ENCODE results near the gene TDRD7.
"Not testable (repeated sequence)": the region's sequence is repeated elsewhere in the genome, so short reads cannot be mapped to it uniquely, and the experiment has no call there.

Gene TDRD7

DNA sequence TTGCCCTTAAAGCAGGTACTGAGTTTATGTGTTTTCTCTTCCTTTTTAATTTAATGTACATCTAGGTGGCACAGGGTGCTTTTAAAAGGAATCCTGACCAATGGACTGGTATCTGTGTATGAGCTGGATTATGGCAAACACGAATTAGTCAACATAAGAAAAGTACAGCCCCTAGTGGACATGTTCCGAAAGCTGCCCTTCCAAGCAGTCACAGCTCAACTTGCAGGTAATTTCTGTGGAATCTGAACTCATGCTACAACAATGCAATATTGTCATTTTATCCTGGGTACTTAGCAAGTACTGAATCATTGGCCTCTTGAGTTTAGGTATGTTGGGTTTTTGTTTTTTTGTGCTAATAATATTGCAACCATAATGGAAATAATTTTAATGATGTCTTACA, 75.2 kb downstream of the TDRD7 start:
- no peaks in the 10 kb centered on the region for H3K79me2 ChIP-seq (ENCODE audit: control insufficient read depth, insufficient read depth, low read length)
- peak; percentile 27 for DNase-seq
- H3K18ac ChIP-seq (ENCODE audit: low read length), result no peak overlapping the region
- H3K4me1 ChIP-seq (ENCODE audit: control insufficient read depth, low read depth, low read length), result no peaks in the 10 kb centered on the region
- H3K79me1 ChIP-seq (ENCODE audit: low read length), result no peaks in the 10 kb centered on the region
- no peak overlapping the region for H3K4me3 ChIP-seq (ENCODE audit: low read length)
- no CpG with 5 or more reads among the region's 2 CpGs for WGBS (ENCODE audit: extremely low coverage, insufficient coverage, low lambda C conversion rate)
- no peak overlapping the region for H4K5ac ChIP-seq (ENCODE audit: low read length)
- H2BK120ac ChIP-seq (ENCODE audit: low read depth, low read length), result no peak overlapping the region
- H3K27me3 ChIP-seq (ENCODE audit: insufficient read depth, low read length, poor library complexity), result no peaks in the 10 kb centered on the region
- no peak overlapping the region for H3K27ac ChIP-seq (ENCODE audit: low read depth, low read length)
- H3K23ac ChIP-seq (ENCODE audit: low read length), result no peak overlapping the region
- no peak overlapping the region for H3K9ac ChIP-seq (ENCODE audit: low read length)
- H3K56ac ChIP-seq (ENCODE audit: low read length), result no peak overlapping the region
- peaks cover 2% of the 10 kb centered on the region for H3K36me3 ChIP-seq (ENCODE audit: control insufficient read depth, insufficient read depth, low read length)
- no peak overlapping the region for H2BK15ac ChIP-seq (replicated peaks; ENCODE audit: low read depth)
- no peak overlapping the region for H2AK5ac ChIP-seq (ENCODE audit: low read length)
- no peak overlapping the region for H2BK5ac ChIP-seq (ENCODE audit: low read length)
- no peak overlapping the region for H3K4me2 ChIP-seq (ENCODE audit: low read length)
- H4K8ac ChIP-seq (ENCODE audit: low read depth, low read length), result no peak overlapping the region
- no peak overlapping the region for H3K4ac ChIP-seq (ENCODE audit: low read depth, low read length)

DNA sequence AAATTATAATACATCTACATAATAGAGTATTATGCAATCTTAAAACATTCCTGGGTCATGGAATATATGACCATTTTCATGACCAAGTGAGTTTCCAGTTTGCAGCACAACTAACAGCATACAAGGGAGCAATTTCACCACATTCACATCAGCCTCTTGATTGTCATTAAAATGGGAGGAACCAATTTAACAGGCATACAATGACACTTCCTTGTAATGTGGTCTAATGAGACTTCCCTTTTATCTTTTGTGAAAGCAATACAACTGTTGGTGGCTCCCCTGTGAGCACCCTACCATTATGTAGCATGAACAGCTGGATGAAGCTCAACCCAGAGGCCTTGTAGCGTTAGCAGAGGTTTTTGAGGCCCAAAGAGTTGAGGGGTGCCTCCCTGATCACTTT, 76.0 kb downstream of the TDRD7 start:
- WGBS (ENCODE audit: extremely low coverage, insufficient coverage, low lambda C conversion rate), result no CpG with 5 or more reads among the region's 1 CpG
- no peak for DNase-seq

DNA sequence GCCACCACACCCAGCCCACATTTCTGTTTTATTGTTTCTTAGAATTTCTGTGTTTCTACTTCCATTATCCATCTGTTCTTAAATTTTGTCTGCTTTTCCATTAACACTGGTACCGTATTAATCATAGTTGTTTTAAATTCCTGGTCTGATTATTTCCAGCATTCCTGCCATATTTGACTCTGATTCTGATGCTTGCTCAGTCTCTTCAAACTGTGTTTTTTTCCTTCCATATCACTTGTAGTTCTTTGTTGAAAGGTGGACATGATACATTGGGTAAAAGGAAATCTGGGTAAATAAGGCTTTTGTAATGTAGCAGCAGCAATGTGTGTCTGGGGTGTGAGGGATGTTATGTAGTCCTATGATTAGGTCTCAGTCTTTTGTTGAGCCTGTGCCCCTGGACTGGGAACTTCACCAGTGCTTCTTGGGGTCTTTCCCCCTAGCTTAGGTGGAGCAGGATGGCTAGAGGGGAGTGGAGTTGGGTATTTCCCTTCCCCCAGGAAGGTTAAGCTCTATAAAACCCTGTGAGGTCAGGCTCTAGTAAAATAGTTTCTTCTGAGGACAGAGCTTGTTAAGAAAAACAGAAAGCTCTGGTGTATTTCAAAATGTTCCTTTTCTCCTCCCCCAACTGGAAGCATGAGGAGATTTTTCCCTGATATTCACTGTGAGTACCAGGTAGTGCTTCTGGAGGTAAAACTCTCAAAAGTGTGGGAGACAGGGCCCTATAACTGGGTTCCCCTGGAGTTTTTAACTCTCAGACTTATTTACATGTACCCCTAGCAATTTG, 79.5 kb downstream of the TDRD7 start:
- Histone ChIP-seq H3K18ac (ENCODE audit: low read length) (no peak overlapping the region), H3K4me1 (ENCODE audit: control insufficient read depth, low read depth, low read length) (no peaks in the 10 kb centered on the region), H3K79me1 (ENCODE audit: low read length) (no peaks in the 10 kb centered on the region), H3K9ac (ENCODE audit: low read length) (no peak overlapping the region), H4K8ac (ENCODE audit: low read depth, low read length) (no peak overlapping the region), H2BK5ac (ENCODE audit: low read length) (no peak overlapping the region), H2BK15ac (replicated peaks; ENCODE audit: low read depth) (no peak overlapping the region), H3K27me3 (ENCODE audit: insufficient read depth, low read length, poor library complexity) (no peaks in the 10 kb centered on the region), H2BK120ac (ENCODE audit: low read depth, low read length) (no peak overlapping the region), H3K79me2 (ENCODE audit: control insufficient read depth, insufficient read depth, low read length) (no peaks in the 10 kb centered on the region), H3K4me2 (ENCODE audit: low read length) (no peak overlapping the region), H3K4ac (ENCODE audit: low read depth, low read length) (no peak overlapping the region), H3K4me3 (ENCODE audit: low read length) (no peak overlapping the region), H3K23ac (ENCODE audit: low read length) (no peak overlapping the region), H2AK5ac (ENCODE audit: low read length) (no peak overlapping the region), H3K27ac (ENCODE audit: low read depth, low read length) (no peak overlapping the region), H3K56ac (ENCODE audit: low read length) (no peak overlapping the region), H3K36me3 (ENCODE audit: control insufficient read depth, insufficient read depth, low read length) (peaks cover 3% of the 10 kb centered on the region), H4K5ac (ENCODE audit: low read length) (no peak overlapping the region)
- WGBS (ENCODE audit: extremely low coverage, insufficient coverage, low lambda C conversion rate), result no CpG with 5 or more reads among the region's 1 CpG
- DNase-seq, result no peak

More for the DNA sequence above, 76.0 kb downstream of the TDRD7 start:
- Histone ChIP-seq H3K9ac (ENCODE audit: low read length) (no peak overlapping the region), H2BK120ac (ENCODE audit: low read depth, low read length) (no peak overlapping the region), H3K36me3 (ENCODE audit: control insufficient read depth, insufficient read depth, low read length) (peaks cover 2% of the 10 kb centered on the region), H4K5ac (ENCODE audit: low read length) (no peak overlapping the region), H3K23ac (ENCODE audit: low read length) (no peak overlapping the region), H3K4me2 (ENCODE audit: low read length) (no peak overlapping the region), H3K18ac (ENCODE audit: low read length) (no peak overlapping the region), H2BK5ac (ENCODE audit: low read length) (no peak overlapping the region), H3K79me2 (ENCODE audit: control insufficient read depth, insufficient read depth, low read length) (no peaks in the 10 kb centered on the region), H3K4me1 (ENCODE audit: control insufficient read depth, low read depth, low read length) (no peaks in the 10 kb centered on the region), H3K27ac (ENCODE audit: low read depth, low read length) (no peak overlapping the region), H3K27me3 (ENCODE audit: insufficient read depth, low read length, poor library complexity) (no peaks in the 10 kb centered on the region), H3K79me1 (ENCODE audit: low read length) (no peaks in the 10 kb centered on the region), H2AK5ac (ENCODE audit: low read length) (no peak overlapping the region), H3K4me3 (ENCODE audit: low read length) (no peak overlapping the region), H4K8ac (ENCODE audit: low read depth, low read length) (no peak overlapping the region), H2BK15ac (replicated peaks; ENCODE audit: low read depth) (no peak overlapping the region), H3K4ac (ENCODE audit: low read depth, low read length) (no peak overlapping the region), H3K56ac (ENCODE audit: low read length) (no peak overlapping the region)

DNA sequence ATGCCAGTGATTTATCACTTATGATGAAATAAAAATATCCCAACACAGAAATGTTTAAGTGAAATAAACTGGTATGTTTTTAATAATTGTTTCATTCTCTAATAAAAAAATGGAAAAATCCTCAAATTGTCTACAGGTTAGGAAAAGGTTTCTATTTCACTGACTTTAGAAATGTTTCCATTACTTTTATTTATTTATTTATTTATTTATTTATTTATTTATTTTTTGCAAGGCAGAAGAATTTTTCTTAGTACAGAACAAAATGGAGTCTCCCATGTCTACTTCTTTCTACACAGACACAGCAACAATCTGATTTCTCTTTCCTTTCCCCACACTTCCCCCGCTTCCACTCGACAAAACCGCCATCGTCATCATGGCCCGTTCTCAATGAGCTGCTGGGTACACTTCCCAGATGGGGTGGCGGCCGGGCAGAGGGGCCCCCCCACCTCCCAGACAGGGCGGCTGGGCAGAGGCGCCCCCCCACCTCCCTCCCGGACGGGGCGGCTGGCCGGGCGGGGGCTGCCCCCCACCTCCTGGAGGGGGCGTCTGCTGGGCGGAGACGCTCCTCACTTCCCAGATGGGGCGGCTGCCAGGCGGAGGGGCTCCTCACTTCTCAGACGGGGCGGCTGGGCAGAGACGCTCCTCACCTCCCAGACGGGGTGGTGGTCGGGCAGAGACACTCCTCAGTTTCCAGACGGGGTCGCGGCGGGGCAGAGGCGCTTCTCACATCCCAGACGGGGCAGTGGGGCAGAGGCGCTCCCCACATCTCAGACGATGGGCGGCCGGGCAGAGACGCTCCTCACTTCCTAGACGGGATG, 85.9 kb downstream of the TDRD7 start:
- not testable (repeated sequence) for H3K4ac ChIP-seq (ENCODE audit: low read depth, low read length); H3K79me2 ChIP-seq (ENCODE audit: control insufficient read depth, insufficient read depth, low read length); H2BK120ac ChIP-seq (ENCODE audit: low read depth, low read length); H4K5ac ChIP-seq (ENCODE audit: low read length); H3K79me1 ChIP-seq (ENCODE audit: low read length); H3K9ac ChIP-seq (ENCODE audit: low read length); H3K56ac ChIP-seq (ENCODE audit: low read length); H3K4me1 ChIP-seq (ENCODE audit: control insufficient read depth, low read depth, low read length); H3K23ac ChIP-seq (ENCODE audit: low read length); H3K18ac ChIP-seq (ENCODE audit: low read length); H2BK15ac ChIP-seq (replicated peaks; ENCODE audit: low read depth); H4K8ac ChIP-seq (ENCODE audit: low read depth, low read length); H3K4me3 ChIP-seq (ENCODE audit: low read length); H3K36me3 ChIP-seq (ENCODE audit: control insufficient read depth, insufficient read depth, low read length); H2BK5ac ChIP-seq (ENCODE audit: low read length); H3K4me2 ChIP-seq (ENCODE audit: low read length); DNase-seq; H2AK5ac ChIP-seq (ENCODE audit: low read length); H3K27ac ChIP-seq (ENCODE audit: low read depth, low read length)
- peaks cover 11% of the 10 kb centered on the region for H3K27me3 ChIP-seq (ENCODE audit: insufficient read depth, low read length, poor library complexity)
- no CpG with 5 or more reads among the region's 36 CpGs for WGBS (ENCODE audit: extremely low coverage, insufficient coverage, low lambda C conversion rate)

DNA sequence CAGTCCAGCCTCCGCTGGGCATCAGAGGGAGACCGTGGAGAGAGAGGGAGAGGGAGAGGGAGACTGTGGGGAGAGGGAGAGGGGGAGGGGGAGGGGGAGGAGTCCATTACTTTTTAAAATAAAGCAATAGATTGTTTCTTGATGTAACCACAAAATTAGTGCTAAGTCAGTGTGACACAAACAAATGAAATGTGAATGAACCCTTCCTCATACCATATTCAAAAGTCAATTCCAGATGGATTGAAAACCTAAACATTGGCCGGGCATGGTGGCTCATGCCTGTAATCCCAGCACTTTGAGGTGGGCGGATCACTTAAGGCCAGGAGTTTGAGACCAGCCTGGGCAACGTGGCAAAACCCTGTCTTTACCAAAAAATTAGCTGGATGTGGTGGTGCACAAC, 87.0 kb downstream of the TDRD7 start:
- not testable (repeated sequence) for DNase-seq; H4K8ac ChIP-seq (ENCODE audit: low read depth, low read length); H3K56ac ChIP-seq (ENCODE audit: low read length); H4K5ac ChIP-seq (ENCODE audit: low read length); H3K4me2 ChIP-seq (ENCODE audit: low read length); H3K4ac ChIP-seq (ENCODE audit: low read depth, low read length); H3K79me1 ChIP-seq (ENCODE audit: low read length); H3K18ac ChIP-seq (ENCODE audit: low read length); H2BK5ac ChIP-seq (ENCODE audit: low read length); H3K27ac ChIP-seq (ENCODE audit: low read depth, low read length); H3K36me3 ChIP-seq (ENCODE audit: control insufficient read depth, insufficient read depth, low read length); H3K4me1 ChIP-seq (ENCODE audit: control insufficient read depth, low read depth, low read length); H3K9ac ChIP-seq (ENCODE audit: low read length); H3K23ac ChIP-seq (ENCODE audit: low read length); H2AK5ac ChIP-seq (ENCODE audit: low read length); H3K79me2 ChIP-seq (ENCODE audit: control insufficient read depth, insufficient read depth, low read length); H2BK15ac ChIP-seq (replicated peaks; ENCODE audit: low read depth); H2BK120ac ChIP-seq (ENCODE audit: low read depth, low read length); H3K4me3 ChIP-seq (ENCODE audit: low read length)
- peaks cover 15% of the 10 kb centered on the region for H3K27me3 ChIP-seq (ENCODE audit: insufficient read depth, low read length, poor library complexity)
- WGBS (ENCODE audit: extremely low coverage, insufficient coverage, low lambda C conversion rate), result no CpG with 5 or more reads among the region's 5 CpGs
